Activated CD4-positive, alpha-beta memory T cell treated with anti-CD3 and anti-CD28 coated beads, Interleukin-2, amount 10 ng/mL, durations not matched to agents 7 days and 5 days (primary cell): ENCODE measurements around the gene BIK. TPM values are rescaled to one million over a fixed set of nuclear protein-coding genes. Genes with fewer than 3 reads are reported as not detected.

Experiments used
- CTCF ChIA-PET: fragments of 350-600 bp; sonication (Branson Sonifier 250); formaldehyde crosslinking; loops from one replicate; lab custom pipeline; 2021; ENCODE audit warnings: antibody characterized with exemption, inconsistent platforms; lab: Charles Lee
- POLR2A ChIA-PET: fragments of 350-600 bp; sonication (Branson Sonifier 250); formaldehyde crosslinking; loops from one replicate; lab custom pipeline; 2021; ENCODE audit warnings: antibody characterized with exemption; lab: Charles Lee
- DNase-seq: peaks from one replicate; pipeline ENCODE4 v3.0.0-alpha.2; 2020
- H3K27ac Mint-ChIP-seq: one replicate; pipeline ENCODE4 v1.8.0; 2021; ENCODE audit warnings: mild to moderate bottlenecking, mixed read lengths
- H3K27me3 Mint-ChIP-seq: one replicate; pipeline ENCODE4 v1.8.0; 2021; ENCODE audit warnings: mixed read lengths
- H3K36me3 Mint-ChIP-seq: one replicate; pipeline ENCODE4 v1.8.0; 2021; ENCODE audit warnings: low read depth, mixed read lengths
- H3K4me1 Mint-ChIP-seq: one replicate; pipeline ENCODE4 v1.8.0; 2021; ENCODE audit warnings: mixed read lengths
- H3K4me3 Mint-ChIP-seq: one replicate; pipeline ENCODE4 v1.8.0; 2021; ENCODE audit warnings: mild to moderate bottlenecking, mixed read lengths
- H3K9me3 Mint-ChIP-seq: one replicate; pipeline ENCODE4 v1.8.0; 2021; ENCODE audit warnings: mixed read lengths
- total RNA-seq, 2 experiments: library from RNA; stranded (reverse); gene quantifications; one replicate each; pipeline ENCODE4 v1.2.3, GENCODE V29; 2021

BIK gene
- total RNA-seq, 2 experiments from 2014 or later, result 2.6 TPM

DNA sequence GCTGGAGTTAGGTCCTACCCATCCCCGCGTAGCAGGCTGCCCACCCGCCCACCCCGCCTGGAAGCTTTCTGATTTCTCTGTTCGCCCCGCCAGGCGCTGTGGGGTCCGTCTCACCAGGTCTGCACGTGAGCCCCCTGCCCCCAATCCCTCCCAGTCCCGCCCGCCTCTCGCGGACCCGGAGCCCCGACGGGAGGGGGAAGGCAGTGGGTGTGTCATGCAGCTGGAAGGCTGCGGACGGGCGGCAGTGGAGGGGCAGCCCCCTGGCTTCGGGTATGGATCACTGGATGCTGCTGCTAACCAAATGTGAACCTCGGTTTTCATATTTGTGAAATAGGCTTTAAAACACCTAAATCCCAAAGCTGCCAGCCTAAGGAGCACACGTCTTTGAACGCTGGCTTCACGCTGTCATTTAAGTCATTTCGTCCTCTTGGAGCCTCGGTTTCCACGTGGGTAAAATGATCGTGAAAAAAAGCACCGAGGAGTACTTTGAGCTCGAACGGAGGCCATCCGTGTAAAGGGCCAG is 568 bp upstream of the BIK start:
- ChIA-PET CTCF (interaction anchor here (1.2 to 1.4 kb wide), 3 partner anchors 27 to 43 kb away, joined by 3 to 5 read pairs (median 3); no protein-coding TSS in a partner anchor), POLR2A (interaction anchor here (0.6 to 1.1 kb wide), 2 partner anchors 77 to 78 kb away, joined by 3 read pairs; no protein-coding TSS in a partner anchor)
- H3K36me3 Mint-ChIP-seq, result no peaks in the 10 kb centered on the region
- peaks cover 9% of the 10 kb centered on the region for H3K4me1 Mint-ChIP-seq
- DNase-seq, result no peak
- H3K27me3 Mint-ChIP-seq, result peaks cover 22% of the 10 kb centered on the region
- no peaks in the 10 kb centered on the region for H3K9me3 Mint-ChIP-seq
- H3K27ac Mint-ChIP-seq, result no peak overlapping the region
- peak overlapping the region; percentile 61 for H3K4me3 Mint-ChIP-seq

DNA sequence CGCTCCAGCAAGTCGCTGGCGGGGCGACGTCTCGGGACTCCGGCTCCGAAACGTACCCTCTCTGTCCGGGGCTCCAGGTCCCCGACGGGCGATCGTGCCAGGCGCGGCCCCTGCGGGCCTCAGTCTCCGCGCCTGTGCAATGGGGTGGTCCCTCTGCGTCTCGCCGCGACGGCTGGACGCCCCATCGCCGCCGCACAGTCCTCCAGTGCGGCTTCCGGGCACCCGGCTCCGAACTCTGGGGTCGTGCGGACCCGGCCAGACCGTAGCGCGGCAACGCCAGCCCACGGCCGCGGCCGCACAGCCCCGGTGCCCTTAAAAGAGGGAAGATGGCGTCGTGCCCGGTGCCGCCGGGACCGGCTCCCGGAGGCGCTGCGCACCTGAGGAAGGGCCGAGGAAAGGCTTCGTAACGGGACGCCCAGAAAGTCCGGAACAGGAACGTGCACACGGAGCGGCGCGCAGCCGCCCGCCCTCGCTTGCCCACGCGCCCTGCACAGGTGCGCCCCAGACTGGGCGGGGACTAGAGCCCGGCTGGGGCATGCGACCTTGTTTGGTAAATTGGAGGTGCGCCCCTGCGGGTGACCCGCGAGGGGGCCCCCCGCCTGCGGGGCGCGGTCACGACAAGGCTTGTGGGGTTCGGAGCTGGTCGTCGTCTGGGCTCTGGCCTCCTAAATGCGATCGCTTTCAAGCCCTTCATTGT is 525 bp downstream of the BIK start:
- H3K4me3 Mint-ChIP-seq, result peak overlapping the region; percentile 58
- H3K9me3 Mint-ChIP-seq, result no peaks in the 10 kb centered on the region
- no peaks in the 10 kb centered on the region for H3K36me3 Mint-ChIP-seq
- no peak overlapping the region for H3K27ac Mint-ChIP-seq
- ChIA-PET POLR2A (interaction anchor here (0.6 to 1.4 kb wide), 3 partner anchors 16 to 76 kb away, joined by 3 read pairs; no protein-coding TSS in a partner anchor), CTCF (interaction anchor here (1.2 to 1.4 kb wide), 3 partner anchors 26 to 42 kb away, joined by 3 to 5 read pairs (median 3); no protein-coding TSS in a partner anchor)
- peaks cover 22% of the 10 kb centered on the region for H3K27me3 Mint-ChIP-seq
- DNase-seq, result peak; percentile 32
- peaks cover 9% of the 10 kb centered on the region for H3K4me1 Mint-ChIP-seq

DNA sequence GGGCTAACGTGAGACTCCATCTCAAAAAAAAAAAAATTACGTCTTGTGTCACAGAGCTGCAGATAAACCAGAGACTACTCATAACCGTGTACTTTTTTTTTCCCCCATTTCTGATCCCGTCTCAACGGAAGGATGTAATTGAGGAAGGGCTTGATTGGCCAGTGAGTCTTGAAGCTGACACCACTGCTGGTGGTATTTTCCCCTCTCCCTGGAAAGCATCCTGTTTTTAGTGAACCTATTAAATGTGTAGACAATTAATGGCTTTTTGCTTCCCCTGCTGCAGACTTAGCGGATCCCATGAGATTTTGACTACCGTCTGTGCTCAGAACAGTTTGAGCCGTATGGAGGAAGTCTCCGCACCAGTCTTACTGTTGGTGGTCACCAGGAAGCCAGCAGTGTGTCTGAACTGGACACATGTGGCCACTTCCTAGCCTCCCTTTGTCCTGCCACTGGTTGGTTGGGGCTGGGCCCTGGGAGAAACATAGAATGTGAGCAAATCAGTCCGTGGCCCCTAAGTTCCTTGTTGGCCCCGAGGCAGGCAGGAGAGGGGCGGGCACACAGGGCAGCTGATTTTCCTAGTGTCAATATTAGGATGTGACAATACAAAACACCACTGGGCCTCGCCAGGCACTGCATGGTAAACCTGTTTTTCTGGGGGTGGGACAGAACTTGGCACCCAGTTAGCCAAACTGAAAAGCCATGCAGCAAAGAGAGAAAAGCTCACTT is 3.1 kb downstream of the BIK start:
- DNase-seq, result no peak
- POLR2A ChIA-PET, result no interaction called here
- Mint-ChIP-seq H3K27ac (no peak overlapping the region), H3K27me3 (peaks cover 22% of the 10 kb centered on the region), H3K9me3 (no peaks in the 10 kb centered on the region), H3K4me1 (peaks cover 8% of the 10 kb centered on the region), H3K36me3 (no peaks in the 10 kb centered on the region), H3K4me3 (no peak overlapping the region)
- CTCF ChIA-PET, result no interaction called here

DNA sequence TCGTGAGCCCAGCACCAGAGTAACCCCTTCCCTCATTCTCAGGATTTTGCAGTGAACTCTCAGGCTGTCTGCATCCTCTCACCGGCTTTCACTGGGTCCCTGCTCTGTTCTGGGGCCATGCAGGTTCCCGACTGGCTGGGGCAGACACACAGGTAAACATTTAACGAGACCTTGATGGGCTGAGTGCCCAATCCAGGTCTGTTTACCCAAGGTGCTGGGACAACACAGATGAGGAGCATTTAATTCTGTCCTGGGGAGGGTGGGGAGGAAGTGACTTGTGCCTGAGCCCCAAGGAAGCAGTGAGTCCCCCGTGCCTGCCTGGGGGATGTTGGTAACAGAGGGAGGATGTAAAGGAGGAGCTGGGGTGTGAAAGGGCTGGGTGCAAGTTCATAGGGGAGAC is 4.4 kb downstream of the BIK start:
- CTCF ChIA-PET, result no interaction called here

DNA sequence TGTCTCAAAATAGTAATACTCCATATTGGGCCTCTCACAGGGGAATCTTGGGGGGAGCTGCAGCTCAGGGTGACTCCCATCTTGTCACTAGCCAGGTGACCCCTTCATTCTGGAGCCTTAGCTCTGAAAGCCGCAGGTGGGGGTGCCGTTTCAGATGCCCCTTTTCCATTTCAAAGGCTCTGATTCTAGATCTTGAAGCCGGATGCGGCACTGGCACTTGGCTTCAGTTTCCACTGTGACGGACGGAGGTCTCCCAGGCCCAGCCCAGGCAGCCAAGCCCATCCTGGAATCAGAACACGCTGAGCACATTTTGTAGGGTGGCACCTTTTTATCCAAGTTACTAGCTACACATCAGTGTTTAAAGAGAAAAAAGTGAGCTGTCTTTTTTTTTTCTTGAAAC is 6.4 kb downstream of the BIK start:
- Mint-ChIP-seq H3K27me3 (peaks cover 5% of the 10 kb centered on the region), H3K4me1 (peaks cover 9% of the 10 kb centered on the region), H3K36me3 (no peaks in the 10 kb centered on the region), H3K27ac (no peak overlapping the region), H3K9me3 (no peaks in the 10 kb centered on the region), H3K4me3 (no peak overlapping the region)
- POLR2A ChIA-PET, result no interaction called here
- CTCF ChIA-PET, result no interaction called here
- no peak for DNase-seq

More for the DNA sequence above, 4.4 kb downstream of the BIK start:
- H3K27ac Mint-ChIP-seq, result no peak overlapping the region
- H3K4me3 Mint-ChIP-seq, result no peak overlapping the region
- DNase-seq, result no peak
- H3K4me1 Mint-ChIP-seq, result peaks cover 15% of the 10 kb centered on the region
- POLR2A ChIA-PET, result no interaction called here
- H3K36me3 Mint-ChIP-seq, result no peaks in the 10 kb centered on the region
- H3K9me3 Mint-ChIP-seq, result no peaks in the 10 kb centered on the region
- H3K27me3 Mint-ChIP-seq, result peaks cover 13% of the 10 kb centered on the region

DNA sequence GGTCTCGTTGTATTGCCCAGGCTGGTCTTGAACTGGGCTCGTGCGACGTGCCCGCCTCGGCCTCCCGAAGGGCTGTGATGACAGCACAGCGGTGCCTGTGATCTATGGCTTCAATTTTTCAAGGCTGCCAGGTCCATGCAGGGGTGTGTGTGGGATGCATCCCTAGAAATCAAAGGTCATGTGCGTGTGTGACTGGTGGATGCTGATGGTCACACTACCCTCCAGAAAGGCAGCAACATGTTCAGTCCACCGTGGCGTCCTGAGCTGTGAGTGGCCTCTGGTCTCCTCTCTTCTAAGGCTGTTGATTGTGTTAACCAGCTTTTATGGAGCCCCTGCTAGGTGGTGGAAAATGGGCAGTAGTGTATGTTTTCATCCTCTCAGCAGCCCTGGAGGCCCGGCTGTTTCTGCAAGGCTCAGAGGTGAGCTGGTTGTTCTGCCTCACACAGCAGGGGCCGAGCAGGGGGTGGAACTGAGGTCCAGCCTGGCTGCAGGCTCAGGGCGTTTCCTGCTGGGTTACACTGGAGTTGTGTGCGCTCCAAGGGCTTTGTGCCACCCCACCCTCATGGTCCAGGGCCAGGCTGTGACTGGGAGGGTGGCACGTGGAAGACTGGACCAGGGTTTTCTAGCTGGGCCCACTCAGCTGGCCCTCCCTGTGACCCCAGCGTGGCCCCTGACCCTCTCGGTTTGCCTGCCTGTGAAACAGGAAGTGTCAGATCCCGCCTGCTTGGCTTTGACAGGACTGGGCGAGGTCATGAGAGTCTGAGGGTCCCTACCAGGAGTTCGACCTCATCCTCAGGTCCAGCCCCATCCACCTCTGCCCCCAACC is 7.7 kb downstream of the BIK start:
- H3K27ac Mint-ChIP-seq, result no peak overlapping the region
- no peaks in the 10 kb centered on the region for H3K9me3 Mint-ChIP-seq
- POLR2A ChIA-PET, result interaction anchor here (1.1 kb wide), 1 partner anchor 503 kb away, joined by 3 read pairs; no protein-coding TSS in a partner anchor
- peaks cover 9% of the 10 kb centered on the region for H3K4me1 Mint-ChIP-seq
- no peaks in the 10 kb centered on the region for H3K36me3 Mint-ChIP-seq
- DNase-seq, result no peak
- no peak overlapping the region for H3K4me3 Mint-ChIP-seq
- H3K27me3 Mint-ChIP-seq, result peaks cover under 1% of the 10 kb centered on the region
- CTCF ChIA-PET, result interaction anchor here (0.6 kb wide), 1 partner anchor 29 kb away, joined by 3 read pairs; no protein-coding TSS in a partner anchor

DNA sequence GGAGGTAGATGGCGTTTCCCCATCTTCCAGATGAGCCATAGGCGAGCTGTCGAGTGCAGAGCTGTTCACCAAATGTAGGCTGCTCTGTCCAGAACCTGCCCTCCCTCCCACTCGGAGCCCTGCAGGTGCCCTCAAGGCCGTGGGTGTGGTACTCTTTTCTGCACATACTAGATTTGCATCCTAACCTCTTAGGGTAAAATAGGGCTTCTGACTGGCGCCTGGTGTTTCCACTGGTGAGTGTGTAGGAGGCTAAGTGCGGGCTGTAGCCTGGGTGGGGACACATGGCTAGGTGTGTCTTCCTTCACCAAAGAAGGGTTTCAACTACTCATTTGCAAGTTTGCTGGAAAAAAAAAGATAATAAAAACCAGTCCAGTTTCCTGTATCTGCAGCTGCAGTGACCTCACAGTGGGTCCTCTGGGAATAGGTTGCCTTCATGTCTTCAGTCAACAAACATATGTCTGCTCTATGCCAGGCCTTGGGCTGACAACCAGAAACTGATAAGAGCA is 8.5 kb downstream of the BIK start:
- H3K27me3 Mint-ChIP-seq, result no peaks in the 10 kb centered on the region
- ChIA-PET POLR2A (no interaction called here), CTCF (no interaction called here)
- H3K27ac Mint-ChIP-seq, result no peak overlapping the region
- no peaks in the 10 kb centered on the region for H3K36me3 Mint-ChIP-seq
- no peak for DNase-seq
- no peak overlapping the region for H3K4me3 Mint-ChIP-seq
- peaks cover 9% of the 10 kb centered on the region for H3K4me1 Mint-ChIP-seq
- H3K9me3 Mint-ChIP-seq, result no peaks in the 10 kb centered on the region

DNA sequence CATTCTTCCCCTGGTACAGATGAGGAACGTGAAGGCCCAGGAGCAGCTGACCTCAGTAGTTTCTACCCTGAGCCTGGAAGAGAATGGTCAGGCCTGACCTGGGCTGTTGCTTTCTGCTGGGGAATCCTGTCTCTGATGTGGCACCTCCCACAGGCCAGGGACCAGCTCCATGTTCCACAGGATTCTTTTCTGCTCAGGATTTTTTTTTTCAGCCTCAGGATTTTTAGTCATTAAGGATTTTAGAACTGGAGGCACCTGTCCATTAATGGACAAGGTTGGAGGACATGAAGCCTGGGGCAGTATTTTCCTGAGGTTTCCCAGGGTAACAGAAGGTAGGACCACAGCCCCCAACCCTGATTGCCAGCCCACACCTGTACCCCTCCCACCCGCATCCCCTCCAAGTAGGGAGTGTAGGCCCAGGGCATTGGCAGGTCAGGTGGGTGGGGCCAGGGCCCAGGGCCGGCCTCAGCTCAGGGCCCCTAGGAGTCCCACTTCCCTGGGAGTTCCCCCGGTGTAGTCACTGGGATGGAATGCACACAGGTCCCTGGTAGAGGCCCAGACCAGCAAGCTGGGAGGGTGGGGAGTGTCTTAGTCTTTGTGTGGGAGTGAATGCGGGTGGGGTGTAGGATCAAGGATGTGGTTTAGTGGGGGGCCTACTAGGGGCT is 16.1 kb downstream of the BIK start:
- H3K27ac Mint-ChIP-seq, result no peak overlapping the region
- H3K4me1 Mint-ChIP-seq, result peaks cover 9% of the 10 kb centered on the region
- H3K9me3 Mint-ChIP-seq, result no peaks in the 10 kb centered on the region
- ChIA-PET POLR2A (interaction anchor here (0.9 to 1.0 kb wide), 2 partner anchors 15 to 61 kb away, joined by 3 read pairs; no protein-coding TSS in a partner anchor), CTCF (interaction anchor here (0.6 kb wide), 1 partner anchor 482 kb away, joined by 3 read pairs; no protein-coding TSS in a partner anchor)
- H3K36me3 Mint-ChIP-seq, result no peaks in the 10 kb centered on the region
- H3K4me3 Mint-ChIP-seq, result no peak overlapping the region
- H3K27me3 Mint-ChIP-seq, result no peaks in the 10 kb centered on the region
- no peak for DNase-seq

DNA sequence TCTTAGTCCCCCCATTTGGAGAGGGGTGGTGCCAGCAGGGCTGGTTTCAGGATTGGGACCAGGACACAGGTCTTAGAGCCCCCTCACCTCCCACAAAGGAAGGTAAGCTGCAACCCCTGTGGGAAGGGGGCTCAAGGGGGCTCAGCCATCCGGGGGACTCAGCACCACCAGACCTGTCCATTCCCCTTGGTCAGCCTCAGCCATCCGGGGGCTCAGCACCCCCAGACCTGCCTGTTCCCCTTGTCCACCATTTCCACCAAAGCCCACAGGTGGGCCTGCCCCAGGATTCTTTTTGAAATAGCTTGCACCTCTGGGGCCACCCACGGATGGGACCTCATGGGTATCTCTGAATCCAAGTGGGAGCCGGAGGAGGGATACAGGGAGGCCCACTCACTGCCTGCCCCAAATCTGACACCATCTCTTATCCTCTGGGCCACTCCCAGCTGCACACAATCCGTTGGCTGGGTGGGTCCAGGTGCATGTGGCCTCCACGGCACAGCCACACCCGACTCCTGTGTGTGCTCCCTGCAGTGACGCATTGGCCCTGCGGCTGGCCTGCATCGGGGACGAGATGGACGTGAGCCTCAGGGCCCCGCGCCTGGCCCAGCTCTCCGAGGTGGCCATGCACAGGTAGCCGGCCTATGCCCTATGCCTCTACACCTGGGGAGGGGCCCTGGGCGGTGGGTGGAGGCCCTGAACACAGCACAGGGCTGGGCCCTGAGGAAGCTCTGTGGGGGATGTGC is 16.8 kb downstream of the BIK start:
- no peaks in the 10 kb centered on the region for H3K36me3 Mint-ChIP-seq
- ChIA-PET CTCF (interaction anchor here (1.0 to 1.3 kb wide), 2 partner anchors 9 to 15 kb away, joined by 3 read pairs; no protein-coding TSS in a partner anchor), POLR2A (interaction anchor here (0.9 to 1.0 kb wide), 2 partner anchors 15 to 60 kb away, joined by 3 read pairs; no protein-coding TSS in a partner anchor)
- H3K4me1 Mint-ChIP-seq, result peaks cover 9% of the 10 kb centered on the region
- H3K9me3 Mint-ChIP-seq, result no peaks in the 10 kb centered on the region
- no peak overlapping the region for H3K27ac Mint-ChIP-seq
- no peaks in the 10 kb centered on the region for H3K27me3 Mint-ChIP-seq
- DNase-seq, result no peak
- no peak overlapping the region for H3K4me3 Mint-ChIP-seq

DNA sequence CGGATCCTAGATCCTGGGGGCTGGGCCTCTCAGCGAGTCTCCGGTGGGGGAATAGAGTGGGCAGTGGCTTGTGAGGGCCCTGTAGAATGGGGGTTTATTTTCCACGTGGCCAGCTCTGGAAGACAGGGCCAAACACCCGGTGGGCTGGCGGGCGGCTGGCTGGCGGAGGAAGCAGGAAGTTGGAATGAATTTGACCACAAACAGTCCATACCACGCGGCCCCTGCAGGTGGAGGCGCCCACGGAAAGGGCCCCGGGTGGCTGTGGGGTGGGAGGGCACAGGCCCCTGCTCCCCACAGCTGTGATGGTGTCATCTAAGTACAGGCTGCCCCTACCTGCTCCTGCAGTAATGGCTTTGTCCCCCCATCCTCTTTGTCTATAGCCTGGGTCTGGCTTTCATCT is 17.6 kb downstream of the BIK start:
- CTCF ChIA-PET, result interaction anchor here (1.0 to 1.3 kb wide), 2 partner anchors 8 to 14 kb away, joined by 3 read pairs; no protein-coding TSS in a partner anchor
- no peak overlapping the region for H3K27ac Mint-ChIP-seq
- no peaks in the 10 kb centered on the region for H3K9me3 Mint-ChIP-seq
- H3K4me3 Mint-ChIP-seq, result no peak overlapping the region
- no peaks in the 10 kb centered on the region for H3K36me3 Mint-ChIP-seq
- H3K27me3 Mint-ChIP-seq, result no peaks in the 10 kb centered on the region
- DNase-seq, result no peak
- H3K4me1 Mint-ChIP-seq, result peaks cover 9% of the 10 kb centered on the region
- POLR2A ChIA-PET, result no interaction called here

DNA sequence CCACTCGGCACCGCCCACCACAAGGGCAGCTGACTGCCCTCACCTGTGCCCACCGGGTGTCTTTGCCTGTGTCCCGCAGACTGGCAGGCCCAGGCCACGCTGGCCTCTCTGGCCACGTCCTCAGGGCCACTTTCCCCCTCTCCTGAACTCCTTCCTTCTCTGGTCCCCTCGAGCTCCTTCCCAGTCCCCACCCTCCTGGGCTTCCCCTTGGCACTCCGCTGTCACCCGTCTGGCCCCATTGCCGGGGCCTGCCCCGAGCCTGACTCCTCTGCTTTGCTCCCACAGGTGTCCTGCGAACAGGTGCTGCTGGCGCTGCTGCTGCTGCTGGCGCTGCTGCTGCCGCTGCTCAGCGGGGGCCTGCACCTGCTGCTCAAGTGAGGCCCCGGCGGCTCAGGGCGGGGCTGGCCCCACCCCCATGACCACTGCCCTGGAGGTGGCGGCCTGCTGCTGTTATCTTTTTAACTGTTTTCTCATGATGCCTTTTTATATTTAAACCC is 18.4 kb downstream of the BIK start:
- H3K27me3 Mint-ChIP-seq, result no peaks in the 10 kb centered on the region
- H3K36me3 Mint-ChIP-seq, result peaks cover 4% of the 10 kb centered on the region
- H3K27ac Mint-ChIP-seq, result no peak overlapping the region
- no peaks in the 10 kb centered on the region for H3K9me3 Mint-ChIP-seq
- ChIA-PET POLR2A (no interaction called here), CTCF (no interaction called here)
- H3K4me3 Mint-ChIP-seq, result no peak overlapping the region
- DNase-seq, result no peak
- peaks cover 9% of the 10 kb centered on the region for H3K4me1 Mint-ChIP-seq
